ENCODE measurements around the gene GALNT18.

Gene GALNT18

DNA sequence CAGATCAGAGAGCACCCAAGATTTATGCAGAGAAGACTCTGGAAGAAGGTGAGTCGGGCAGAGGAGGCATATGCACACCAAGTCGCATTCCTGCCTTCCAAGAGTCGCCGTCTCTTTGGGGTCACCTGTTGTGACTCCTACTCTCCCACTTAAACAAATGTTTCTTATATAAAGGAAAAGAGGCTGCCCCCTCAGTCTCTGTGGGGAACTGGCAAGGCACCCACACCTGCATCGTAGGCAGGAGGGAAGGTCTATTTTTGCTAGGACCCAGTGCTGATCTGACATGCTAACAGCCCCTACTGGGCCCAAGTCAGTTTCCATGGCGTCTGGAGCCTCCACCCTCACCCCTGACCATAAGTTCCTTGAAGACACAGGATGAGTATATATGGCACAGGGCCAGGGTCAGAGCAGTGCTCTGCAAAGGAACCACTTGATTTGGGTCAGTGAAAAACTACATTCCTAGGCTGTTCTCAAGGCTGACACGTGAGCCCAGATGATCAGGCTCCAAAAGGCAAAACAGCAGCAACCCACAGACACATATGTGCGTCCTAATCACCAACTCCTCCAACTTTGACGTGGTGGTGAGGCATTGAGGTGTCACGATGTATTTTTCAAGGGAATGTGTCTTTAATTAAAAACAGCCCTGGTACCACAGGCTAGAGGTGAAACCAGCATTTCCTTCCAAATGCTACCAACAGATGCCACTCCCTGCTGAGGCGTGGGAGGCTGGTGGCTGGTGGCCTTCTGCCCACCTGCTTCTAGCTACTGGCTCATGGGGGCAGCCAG, 213.2 kb downstream of the GALNT18 start:
- peak; percentile 37 for DNase-seq (ENCODE audit: low spot score)

DNA sequence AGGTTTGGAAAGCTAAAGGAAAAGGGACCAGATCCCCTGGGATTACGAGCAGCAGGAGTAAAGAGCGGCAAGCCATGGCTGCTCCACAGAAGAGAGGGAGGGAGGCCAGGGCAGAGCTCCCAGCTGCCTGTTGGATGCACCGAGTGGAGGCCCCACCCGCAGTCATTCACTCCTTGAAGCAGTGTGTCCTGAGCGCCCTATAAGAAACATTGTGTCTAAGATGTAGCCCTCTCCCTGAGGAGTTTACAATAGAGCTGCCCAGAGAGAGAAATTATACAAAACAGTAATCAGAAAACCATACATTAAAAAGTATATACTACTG, 214.1 kb downstream of the GALNT18 start:
- no peak for DNase-seq (ENCODE audit: low spot score)

DNA sequence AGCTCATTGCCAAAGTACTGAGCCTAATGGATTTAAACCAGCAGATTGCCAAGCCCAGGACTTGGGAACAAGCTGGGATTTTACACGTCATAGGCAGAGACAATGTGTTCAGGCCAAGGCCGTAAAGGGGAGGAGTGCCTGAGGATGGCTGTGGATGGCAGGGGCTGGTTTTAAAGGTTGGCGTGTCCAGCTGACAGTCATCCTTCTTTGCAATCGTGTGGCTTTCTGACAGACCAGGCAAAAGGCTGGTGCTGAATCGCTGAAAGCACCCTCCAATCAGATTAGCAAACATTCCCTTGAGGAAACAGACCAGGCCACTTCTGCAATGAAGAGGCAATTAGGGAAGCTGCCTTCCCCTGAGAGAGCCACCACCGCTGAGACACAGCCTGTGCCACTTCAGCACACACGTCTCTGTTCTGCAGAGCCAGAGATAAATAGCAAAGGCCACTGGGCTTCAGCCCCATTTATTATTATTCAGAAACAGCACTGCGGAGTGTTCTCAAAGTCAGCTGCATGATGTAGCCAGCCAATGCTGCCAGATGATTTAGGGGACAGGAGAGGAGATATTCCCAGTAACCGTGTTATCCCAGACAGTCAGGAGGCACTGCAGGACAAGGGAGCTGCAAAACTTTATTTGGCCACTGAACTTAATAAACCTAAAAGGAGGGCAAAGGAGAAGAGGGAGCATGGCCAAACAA, 214.6 kb downstream of the GALNT18 start:
- no peak for DNase-seq (ENCODE audit: low spot score)

DNA sequence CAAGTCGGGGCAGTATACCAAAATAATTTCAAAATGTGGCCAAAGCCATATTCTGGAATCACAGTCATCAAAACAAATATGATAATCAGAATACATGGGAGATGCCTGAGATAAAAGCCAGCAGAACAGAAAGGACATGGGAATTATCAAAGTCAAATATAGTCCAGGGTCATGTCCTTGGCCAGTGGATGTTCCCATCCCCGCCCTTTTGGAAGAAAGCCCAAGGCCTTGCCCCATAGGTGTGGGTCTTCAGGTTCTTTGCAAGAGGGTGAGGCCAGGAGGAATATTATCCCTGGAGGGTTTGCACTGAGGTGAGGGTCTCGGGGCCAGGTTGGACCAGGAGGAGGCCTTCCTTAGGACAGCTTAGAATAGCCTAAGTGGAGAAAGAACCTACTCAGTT, 215.2 kb downstream of the GALNT18 start:
- DNase-seq (ENCODE audit: low spot score): no peak

DNA sequence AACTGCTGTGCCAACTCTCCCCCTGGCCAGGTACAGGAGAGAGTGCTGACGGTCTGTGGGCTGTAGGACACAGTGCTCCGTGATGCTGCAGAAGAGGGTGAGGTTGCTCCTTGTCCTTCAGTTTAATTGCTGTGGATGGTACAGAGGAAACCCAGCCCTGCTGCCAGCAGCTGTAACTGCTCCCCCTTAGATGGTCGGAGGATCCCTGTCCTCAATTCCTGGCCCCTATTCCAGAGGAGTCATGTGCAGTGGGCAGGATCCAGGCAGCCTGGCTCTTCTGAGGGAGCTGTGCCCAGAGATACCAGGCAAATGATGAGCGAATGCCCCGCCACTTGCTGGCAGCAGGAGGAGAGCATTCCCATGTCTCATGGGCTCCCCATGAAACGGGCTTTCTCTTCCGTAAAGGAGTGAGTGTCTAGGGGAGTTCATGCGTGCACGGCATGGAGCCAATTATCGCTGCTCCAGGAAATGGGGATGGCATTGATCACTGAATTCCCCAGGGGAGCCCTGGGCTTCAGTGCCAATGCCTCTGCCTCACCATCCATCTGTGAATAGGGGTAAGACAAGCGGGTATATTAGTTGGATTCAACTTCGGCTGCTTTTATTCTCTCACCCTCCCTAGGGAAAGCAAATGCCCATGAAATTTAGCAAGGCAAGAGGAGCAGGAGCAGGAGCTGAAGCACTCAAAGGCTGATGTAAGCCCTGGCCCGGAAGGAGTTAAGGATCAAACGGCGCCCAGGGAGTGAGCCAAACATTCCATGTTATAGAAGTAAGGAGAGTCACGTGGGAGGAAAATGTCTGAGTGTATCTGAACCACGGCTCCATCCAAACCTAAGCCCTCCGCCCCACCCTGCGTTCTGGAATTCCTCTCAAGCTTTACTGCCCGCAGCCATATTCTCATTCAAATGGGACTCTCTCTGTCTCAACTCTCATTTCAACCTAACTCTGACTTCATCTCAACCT, 217.8 kb downstream of the GALNT18 start:
- DNase-seq (ENCODE audit: low spot score): no peak

DNA sequence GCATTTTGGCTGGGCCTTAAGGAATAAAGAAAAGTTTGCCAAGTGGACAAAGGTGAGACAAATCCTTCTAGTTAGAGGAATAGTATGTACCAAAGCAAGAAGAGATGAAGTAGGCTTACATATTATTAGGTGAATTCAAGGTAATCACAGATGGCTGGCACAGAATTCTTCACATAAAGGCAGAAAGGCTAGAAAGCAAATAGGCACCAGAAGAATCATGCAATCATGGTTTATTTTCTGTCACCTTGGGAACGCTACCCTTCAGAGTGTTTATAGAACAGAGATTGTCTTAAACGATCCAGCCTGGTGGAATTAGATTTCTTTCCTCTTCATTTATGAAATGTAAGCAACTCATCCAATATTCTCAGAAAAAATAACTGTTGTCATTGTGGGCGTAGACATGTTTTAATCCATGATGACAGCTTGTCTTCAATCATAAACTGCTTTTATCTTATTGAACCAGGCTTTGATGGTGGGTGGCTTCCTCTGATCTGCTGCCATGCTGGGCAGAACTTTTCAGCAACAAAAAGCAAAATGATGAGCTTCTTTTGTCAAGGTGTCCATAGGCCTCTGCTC, 219.8 kb downstream of the GALNT18 start:
- no peak for DNase-seq (ENCODE audit: low spot score)

DNA sequence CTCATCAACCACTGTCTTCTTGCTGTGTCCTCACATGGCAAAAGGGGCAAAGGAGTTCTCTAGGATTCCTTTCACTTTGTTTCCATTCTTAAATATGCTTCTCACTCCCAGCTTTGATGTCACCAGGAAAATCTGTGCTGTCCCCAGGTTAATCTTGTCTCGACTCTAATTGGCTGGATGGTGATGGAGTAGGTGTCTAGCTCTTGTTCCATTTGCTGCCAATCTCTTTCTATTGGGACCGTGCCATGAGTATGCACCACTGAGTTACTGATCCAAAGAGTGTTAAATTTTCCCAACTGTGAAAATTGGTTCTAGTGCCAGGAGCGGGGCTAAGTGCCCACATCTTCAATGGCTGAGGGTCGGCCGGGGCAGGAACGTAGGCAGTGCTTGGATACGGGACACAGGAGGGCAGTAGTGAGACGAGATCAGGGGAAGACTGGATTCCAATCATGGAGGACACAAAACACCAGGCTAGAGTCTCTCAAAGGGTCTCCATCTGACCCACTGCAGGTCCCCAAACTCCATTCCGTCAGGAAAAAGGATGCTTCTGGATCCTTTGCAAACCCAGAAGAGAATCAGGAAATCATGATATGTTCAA, 221.1 kb downstream of the GALNT18 start:
- no peak for DNase-seq (ENCODE audit: low spot score)

DNA sequence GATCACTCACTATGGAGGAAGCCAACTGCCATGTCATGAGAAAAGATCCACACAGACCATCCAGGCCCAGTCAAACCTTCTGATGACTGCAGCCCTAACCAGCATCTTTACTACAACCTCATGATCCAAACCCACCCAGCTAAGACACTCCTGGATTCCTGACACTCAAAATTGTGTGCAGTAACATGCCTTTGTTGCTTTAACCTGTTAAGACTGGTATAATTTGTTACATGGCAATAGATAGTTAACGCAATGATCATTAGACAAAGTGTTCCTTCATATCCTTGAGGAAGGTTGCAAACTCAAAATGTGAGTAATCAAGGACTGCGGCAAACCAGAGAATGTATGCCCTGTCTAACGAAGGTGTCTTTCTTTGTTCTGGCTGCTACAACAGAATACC, 221.7 kb downstream of the GALNT18 start:
- no peak for DNase-seq (ENCODE audit: low spot score)

DNA sequence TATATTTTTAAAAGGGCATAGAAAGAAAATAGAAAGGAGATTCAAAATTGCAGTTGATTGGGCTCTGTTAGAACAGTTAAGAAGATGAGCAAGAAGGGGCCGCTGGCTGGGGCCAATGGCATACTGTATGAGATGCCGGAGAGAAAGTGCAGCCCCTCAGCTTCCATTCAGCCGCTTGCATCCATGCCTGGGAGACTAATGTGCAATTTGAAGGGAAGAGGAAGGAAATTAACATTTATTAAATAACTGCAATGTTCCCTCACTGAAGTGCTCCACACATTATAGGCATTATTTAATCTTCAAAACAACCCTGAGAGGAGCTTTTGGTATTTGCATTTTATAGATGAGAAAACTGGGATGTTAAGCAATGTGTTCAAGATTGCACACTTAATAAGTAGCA, 224.0 kb downstream of the GALNT18 start:
- no peak for DNase-seq (ENCODE audit: low spot score)

DNA sequence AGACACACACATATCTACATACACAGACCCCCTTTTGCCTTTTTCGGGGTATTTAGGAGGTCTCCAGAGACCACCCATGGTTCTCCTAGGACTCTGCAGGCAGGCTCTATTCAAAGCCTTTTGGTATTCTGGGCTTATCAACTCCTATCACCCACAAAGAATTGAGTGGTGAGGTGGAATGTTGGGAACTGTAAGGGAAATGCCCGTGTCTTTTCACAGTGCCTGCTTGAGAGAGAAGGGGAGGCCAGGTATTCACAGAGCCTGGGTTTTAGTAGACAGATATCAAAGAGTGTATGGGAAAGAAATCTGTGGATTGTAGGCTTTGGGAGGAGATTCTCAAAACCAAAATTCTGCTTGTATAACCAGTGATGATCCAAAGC, 224.8 kb downstream of the GALNT18 start:
- no peak for DNase-seq (ENCODE audit: low spot score)

DNA sequence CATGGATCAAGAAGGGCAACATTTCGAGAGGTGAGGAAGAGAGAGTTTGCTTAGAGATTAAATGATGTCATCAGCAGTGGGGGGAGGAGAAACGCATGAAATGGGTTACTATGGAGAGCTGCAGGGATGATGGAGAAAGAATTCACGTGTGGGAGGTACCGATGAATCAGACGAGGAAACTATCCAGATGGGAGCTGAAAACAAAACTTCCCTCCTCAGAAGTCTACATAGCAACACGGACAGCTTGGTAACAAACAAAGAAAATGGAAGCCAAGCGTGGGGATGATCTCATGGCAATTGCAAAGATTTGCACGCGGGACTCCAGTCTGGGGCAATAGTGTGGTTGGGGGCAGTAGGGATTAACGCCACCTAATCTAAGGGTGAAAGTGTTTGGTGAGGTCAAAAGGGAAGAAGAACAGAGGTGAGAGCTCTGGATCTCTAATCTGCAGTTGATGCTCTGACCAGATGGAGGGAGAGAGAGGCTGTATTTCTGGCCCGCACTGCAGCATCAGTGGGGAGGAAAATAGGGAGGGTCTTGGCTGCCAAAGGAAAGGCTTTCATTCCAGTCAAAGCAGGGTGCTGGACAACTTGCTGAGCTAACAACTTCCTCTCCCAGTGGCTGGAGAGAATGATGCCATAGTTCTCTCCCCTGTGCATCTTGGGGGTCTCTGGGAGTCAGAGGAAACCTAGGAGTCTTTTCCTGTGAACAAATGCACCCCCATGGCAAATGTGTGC, 225.3 kb downstream of the GALNT18 start:
- DNase-seq (ENCODE audit: low spot score): peak; percentile 92

DNA sequence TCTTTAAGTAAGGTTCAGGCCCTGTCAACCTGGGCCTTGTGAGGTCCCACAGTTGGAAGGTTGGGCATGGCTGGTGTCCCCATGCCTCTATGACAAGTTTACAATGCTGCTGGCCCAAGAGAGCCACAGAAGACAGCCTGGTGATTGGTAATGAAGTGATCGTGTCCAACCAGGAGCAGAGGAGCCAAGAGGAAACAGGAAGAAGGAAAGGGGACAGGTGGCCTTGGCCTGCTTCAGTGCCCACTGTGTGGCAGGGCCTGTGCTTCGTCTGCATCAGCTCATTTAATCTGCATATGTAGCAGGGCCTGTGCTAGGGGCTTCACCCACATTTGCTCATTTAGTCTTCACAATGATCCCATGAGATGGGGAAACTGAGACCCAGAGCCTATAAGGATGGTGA, 226.7 kb downstream of the GALNT18 start:
- DNase-seq (ENCODE audit: low spot score): no peak

DNA sequence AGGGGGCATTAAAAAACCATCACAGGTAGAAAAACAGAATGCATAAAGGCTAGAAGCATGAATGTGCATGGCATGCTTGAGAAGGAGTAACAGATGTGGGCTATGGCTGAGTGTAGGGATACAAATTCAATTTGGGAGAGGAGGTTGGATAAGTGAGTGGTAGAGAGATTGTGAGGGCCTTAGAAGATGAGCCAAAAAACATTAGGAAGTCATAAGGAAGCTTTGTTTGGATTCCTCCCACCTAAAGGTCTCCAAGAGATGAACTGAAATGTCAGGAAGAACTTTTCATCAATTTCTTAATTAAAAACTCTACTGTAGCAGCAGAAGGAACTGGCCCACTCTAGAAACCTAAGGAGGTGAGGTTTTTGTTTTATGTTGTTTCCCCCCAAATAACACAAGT, 227.6 kb downstream of the GALNT18 start:
- DNase-seq (ENCODE audit: low spot score): no peak

DNA sequence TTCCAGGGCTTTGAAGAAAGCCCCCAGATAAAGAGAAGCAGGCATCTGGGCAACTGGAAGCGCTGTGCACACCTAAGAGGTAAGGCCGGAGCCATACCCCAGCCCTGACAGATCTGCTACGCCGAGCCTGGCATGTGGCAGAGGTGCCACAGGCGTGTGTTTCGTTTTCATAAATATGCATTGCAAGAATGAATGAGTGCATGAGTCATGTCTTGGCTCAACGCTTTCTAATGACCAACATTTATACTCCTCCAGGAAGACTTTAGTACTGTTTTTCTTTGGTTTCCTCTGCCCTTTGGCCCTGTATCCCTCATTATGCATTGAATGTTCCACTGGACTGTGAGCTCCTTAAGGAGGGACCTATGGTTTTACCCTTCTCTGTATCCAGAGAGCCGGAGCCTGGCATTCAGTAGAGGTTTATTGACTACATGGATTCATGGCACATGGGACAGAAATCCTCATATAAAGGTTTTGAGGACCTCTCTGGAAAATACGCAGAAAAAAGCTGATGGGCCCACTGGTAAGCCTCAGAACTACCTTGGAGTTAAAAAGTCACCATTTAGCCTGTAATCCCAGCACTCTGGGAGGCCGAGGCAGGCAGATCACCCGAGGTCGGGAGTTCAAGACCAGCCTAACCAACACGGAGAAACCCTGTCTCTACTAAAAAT, 229.9 kb downstream of the GALNT18 start:
- DNase-seq (ENCODE audit: low spot score): peak; percentile 94

DNA sequence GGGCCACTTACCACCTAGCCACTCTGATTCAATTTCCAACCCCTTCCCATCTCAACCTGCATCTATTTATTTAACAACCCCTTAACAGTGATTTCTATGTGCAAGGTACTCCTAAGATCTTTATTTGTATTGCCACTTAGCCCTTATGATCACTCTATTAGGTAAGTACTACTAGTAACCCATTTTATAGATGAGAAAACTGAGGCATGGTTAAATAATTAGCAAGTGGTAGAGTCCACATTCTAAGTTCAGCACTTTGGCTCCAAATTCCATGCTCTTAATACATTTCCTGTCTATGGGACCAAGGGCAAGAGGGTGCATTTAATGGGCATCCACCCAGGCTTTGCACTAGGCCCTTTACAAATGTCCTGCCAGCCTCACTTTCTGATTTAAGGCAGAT, 230.6 kb downstream of the GALNT18 start:
- DNase-seq (ENCODE audit: low spot score): no peak

DNA sequence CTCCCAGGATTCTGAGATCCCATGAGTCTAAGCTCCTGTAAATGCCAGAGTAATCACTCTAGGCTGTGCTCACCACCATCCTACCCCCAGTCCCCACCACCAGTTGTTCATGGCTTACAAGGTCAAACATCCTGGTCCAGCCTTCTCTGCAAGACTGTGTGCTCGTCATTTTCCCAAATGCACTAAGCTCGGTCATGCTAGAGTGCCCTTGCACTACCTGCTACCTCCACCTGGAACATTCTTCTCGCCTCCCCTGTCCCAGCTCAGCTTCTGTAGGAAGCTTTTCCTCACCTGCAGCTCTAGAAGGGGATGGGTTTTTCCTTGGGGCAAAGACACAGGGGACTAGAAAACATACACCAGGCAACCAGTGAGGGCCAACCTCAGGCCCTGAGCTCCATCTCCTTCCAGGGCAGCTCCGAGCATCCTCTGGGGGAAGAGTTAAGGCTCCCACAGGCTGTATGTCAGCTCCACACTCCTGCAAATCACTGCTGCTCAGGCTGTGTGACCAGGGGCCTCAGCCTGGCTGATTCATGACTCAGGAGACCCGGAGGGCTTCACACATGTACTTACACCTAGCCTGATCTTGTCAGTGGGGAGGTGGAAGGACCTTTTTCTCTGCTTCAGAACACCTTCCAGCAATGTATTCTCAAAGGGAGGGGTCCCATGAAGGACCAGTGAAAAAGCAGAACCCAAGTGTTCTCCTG, 231.6 kb downstream of the GALNT18 start:
- DNase-seq (ENCODE audit: low spot score): peak; percentile 61

DNA sequence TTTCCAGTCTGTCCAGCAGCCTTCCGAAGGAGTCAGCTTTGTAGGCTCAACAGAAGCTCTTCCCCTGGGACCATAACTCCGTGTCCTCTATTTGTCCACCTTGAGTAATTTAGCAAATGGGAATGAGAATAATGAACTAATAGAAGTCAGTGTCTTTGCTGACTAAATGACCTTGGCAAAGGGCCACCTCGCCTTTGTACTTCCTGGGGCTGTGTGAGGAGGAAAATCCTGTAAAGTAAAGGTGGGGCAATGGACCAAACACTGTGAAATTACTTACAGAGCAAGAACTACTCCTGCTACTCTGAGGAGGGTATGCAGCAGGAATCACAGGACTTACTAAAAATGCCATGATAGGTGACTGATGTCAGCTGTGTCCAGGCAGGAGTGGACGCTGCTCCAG, 232.6 kb downstream of the GALNT18 start:
- DNase-seq (ENCODE audit: low spot score): peak; percentile 68

DNA sequence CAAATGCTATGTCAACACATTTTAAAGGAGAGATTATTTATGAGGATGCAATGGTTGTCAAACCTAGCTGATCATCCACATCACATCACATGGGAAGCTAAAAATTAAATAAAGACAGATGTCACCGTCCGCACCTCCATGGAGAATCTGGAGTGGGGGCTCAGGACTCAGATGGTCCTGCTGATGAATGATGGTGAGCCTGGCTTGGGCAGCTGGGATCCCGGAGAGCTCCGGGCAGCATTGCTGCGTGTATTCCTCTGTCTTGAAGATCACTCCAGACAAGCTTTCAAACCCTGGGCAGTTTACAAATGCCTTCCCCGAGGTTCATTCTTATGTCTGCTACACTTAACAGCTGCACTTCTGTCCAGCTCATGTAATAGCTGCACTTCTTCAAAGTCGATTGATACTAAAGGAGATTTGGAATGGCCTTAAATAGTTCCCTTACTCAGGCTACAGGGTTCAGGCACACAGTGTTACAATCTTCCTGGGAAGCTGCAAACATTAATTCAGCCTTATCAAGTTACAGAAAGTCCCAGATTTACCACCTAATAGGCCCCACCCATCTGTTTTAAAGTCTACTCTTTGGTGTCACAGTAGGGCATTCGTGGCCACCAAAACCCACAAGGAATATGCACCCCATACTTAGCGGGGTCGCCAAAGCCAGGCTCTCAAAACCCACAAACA, 234.0 kb downstream of the GALNT18 start:
- DNase-seq (ENCODE audit: low spot score): no peak

DNA sequence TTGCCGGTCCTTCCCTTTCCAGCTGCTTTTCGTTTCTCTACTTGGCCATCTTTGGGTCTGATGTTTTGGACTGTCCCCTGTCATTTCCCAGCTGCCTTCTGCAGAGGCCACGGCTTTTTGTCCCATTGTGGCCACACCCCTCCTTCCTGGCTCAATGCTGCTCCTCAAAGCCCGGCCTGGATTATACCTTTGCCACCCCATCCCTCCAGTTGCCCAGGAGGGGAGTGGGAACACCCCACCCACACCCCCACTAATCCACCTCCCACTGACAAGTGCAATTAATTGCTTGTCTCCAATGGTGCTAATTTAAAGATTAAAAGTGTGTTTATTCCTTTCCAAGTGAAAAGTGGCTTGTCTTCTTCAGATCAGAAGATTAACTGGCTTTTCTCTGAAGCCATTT, 234.6 kb downstream of the GALNT18 start:
- DNase-seq (ENCODE audit: low spot score): no peak

DNA sequence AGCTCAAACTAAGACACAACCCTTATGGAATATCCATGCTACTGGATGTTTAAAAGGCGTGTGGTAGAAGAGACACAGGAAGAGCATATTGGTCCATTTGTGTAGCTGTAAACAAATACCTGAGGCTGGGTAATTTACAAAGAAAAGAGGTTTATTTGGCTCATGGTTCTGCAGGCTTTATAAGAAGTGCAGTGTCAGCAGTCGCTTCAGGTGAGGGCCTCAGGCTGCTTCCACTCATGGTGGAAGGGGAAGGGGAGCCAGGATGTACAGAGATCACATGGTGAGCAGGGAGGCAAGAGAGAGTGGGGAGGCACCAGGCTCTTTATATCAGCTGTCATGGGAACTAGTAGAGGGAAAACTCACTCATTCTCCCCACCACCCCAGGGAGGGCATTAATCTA, 237.0 kb downstream of the GALNT18 start:
- DNase-seq (ENCODE audit: low spot score): no peak

Data from kidney tubule cell (primary cell).